B cell (primary cell): ENCODE measurements around the gene ABCF3. TPM values are rescaled to one million over a fixed set of nuclear protein-coding genes. Genes with fewer than 3 reads are reported as not detected.

ENCODE experiments used
- ATAC-seq: fragments of 200-7000 bp; cut with Tn5 transposase; one replicate; pipeline ENCODE4 v1.10.0; 2021; ENCODE audit warnings: low read depth, mild to moderate bottlenecking, moderate number of reproducible peaks, moderate library complexity
- CTCF ChIA-PET: fragments of 350-600 bp; sonication (Branson Sonifier 250); formaldehyde crosslinking; loops from one replicate; lab custom pipeline; 2021; ENCODE audit warnings: antibody characterized with exemption, inconsistent platforms; lab: Charles Lee
- POLR2A ChIA-PET: fragments of 350-600 bp; sonication (Branson Sonifier 250); formaldehyde crosslinking; loops from one replicate; lab custom pipeline; 2021; ENCODE audit warnings: antibody characterized with exemption; lab: Charles Lee
- DNase-seq: peaks from one replicate; pipeline ENCODE4 v3.0.0; 2013
- H2AFZ ChIP-seq: 2 replicates; pipeline ENCODE4 v1.6.1; 2012; ENCODE audit warnings: mild to moderate bottlenecking, low read depth, low read length; ENCODE audit not compliant: insufficient read depth, poor library complexity, severe bottlenecking
- H3K27ac ChIP-seq, 2 donors: 1 replicate in 1 of 2; 2 replicates in 1 of 2; pipeline ENCODE4 v1.5.1; 2012 to 2013; ENCODE audit warnings: low read length in 2 of 2, mild to moderate bottlenecking in 2 of 2, moderate library complexity in 1 of 2
- H3K27me3 ChIP-seq, 4 experiments: fragments of 200-600 bp in 1 of 4; sonication (generic) in 1 of 4; replicated peaks in 1 of 4; 1 replicate in 2 of 4; 2 replicates in 2 of 4; pipeline versions ENCODE4 v1.6.1 to v1.7.0; 2013 to 2016; ENCODE audit warnings: low read length in 3 of 4, mild to moderate bottlenecking in 2 of 4, mixed read lengths in 1 of 4, moderate library complexity in 1 of 4; ENCODE audit not compliant: insufficient read depth in 4 of 4, control insufficient read depth in 3 of 4; ENCODE audit errors: control extremely low read depth in 1 of 4
- H3K36me3 ChIP-seq, 2 experiments: replicated peaks in 1 of 2; 1 replicate in 1 of 2; 2 replicates in 1 of 2; pipeline versions ENCODE4 v1.6.1 to v1.7.1; 2013; ENCODE audit warnings: low read length in 1 of 2; ENCODE audit not compliant: insufficient read depth in 2 of 2, control insufficient read depth in 1 of 2; ENCODE audit errors: control extremely low read depth in 1 of 2, extremely low read depth in 1 of 2
- H3K4me1 ChIP-seq, 2 donors: fragments of 200-600 bp in 1 of 2; sonication (generic) in 1 of 2; 1 replicate in 1 of 2; 2 replicates in 1 of 2; pipeline versions ENCODE4 v1.5.1 to v1.6.1; 2013 to 2017; ENCODE audit warnings: low read length in 2 of 2; ENCODE audit not compliant: control insufficient read depth in 2 of 2, insufficient read depth in 2 of 2
- H3K4me2 ChIP-seq: replicated peaks from 2 replicates; pipeline ENCODE3; 2012; ENCODE audit warnings: mild to moderate bottlenecking, low read depth, low read length; ENCODE audit not compliant: poor library complexity, severe bottlenecking
- H3K4me3 ChIP-seq, 5 experiments: fragments of 200-600 bp in 1 of 5; sonication (generic) in 1 of 5; 1 replicate in 3 of 5; 2 replicates in 2 of 5; pipeline versions ENCODE4 v1.5.1 to v1.7.0; 2011 to 2016; ENCODE audit warnings: low read length in 4 of 5, mild to moderate bottlenecking in 4 of 5, low read depth in 2 of 5, control low read depth in 1 of 5, moderate library complexity in 1 of 5; ENCODE audit not compliant: insufficient read depth in 1 of 5; ENCODE audit errors: control extremely low read depth in 1 of 5, extremely low read depth in 1 of 5
- H3K79me2 ChIP-seq: fragments of 200-600 bp; sonication (generic); one replicate; pipeline ENCODE4 v1.6.0; 2016; ENCODE audit warnings: low read length; ENCODE audit not compliant: control insufficient read depth, insufficient read depth
- H3K9ac ChIP-seq: fragments of 200-600 bp; sonication (generic); 2 replicates; pipeline ENCODE4 v1.6.1; 2017; ENCODE audit warnings: mild to moderate bottlenecking, low read length, moderate library complexity
- H3K9me3 ChIP-seq, 3 donors: one replicate each; pipeline versions ENCODE4 v1.6.1 to v1.7.1; 2013; ENCODE audit warnings: low read length in 2 of 3; ENCODE audit not compliant: control insufficient read depth in 2 of 3, insufficient read depth in 1 of 3; ENCODE audit errors: control extremely low read depth in 1 of 3
- H4K20me1 ChIP-seq: 2 replicates; pipeline ENCODE4 v1.6.0; 2012; ENCODE audit warnings: mild to moderate bottlenecking, low read length; ENCODE audit not compliant: insufficient read depth, control insufficient read depth, poor library complexity, severe bottlenecking
- H3K27ac Mint-ChIP-seq: one replicate; pipeline ENCODE4 v1.8.0; 2021; ENCODE audit warnings: mixed read lengths
- H3K27me3 Mint-ChIP-seq: one replicate; pipeline ENCODE4 v1.8.0; 2021; ENCODE audit warnings: mixed read lengths
- H3K4me1 Mint-ChIP-seq: one replicate; pipeline ENCODE4 v1.8.0; 2021; ENCODE audit warnings: mixed read lengths
- H3K4me3 Mint-ChIP-seq: one replicate; pipeline ENCODE4 v1.8.0; 2021; ENCODE audit warnings: mixed read lengths
- H3K9me3 Mint-ChIP-seq: one replicate; pipeline ENCODE4 v1.8.0; 2022; ENCODE audit warnings: mixed read lengths; ENCODE audit not compliant: insufficient read depth
- EZH2 ChIP-seq: IDR thresholded peaks from 2 replicates; pipeline ENCODE4 v1.6.1; 2012; ENCODE audit warnings: borderline replicate concordance, low read depth, mild to moderate bottlenecking, moderate library complexity, low read length; ENCODE audit not compliant: insufficient read depth, poor library complexity, severe bottlenecking
- WGBS: methylation state at CpG from one replicate; pipeline ENCODE4 v1.1.5; 2013; ENCODE audit warnings: missing lambda C conversion rate; ENCODE audit not compliant: insufficient coverage; 5-methylcytosine and 5-hydroxymethylcytosine counted together
- intact Hi-C: fragments of 100-400 bp; cut with micrococcal nuclease; formaldehyde crosslinking; loops from one replicate; pipeline ENCODE4 v1.10.0; 2022
- polyA plus RNA-seq: library from polyadenylated mRNA; depleted of rRNA; stranded (reverse); fragments of >200 nt; gene quantifications from 2 replicates; pipeline ENCODE4 v1.2.3, GENCODE V29; 2012
- total RNA-seq, 2 donors: library from RNA; stranded (reverse); fragments of 120-200 nt in 1 of 2; gene quantifications; 1 replicate in 1 of 2; 2 replicates in 1 of 2; pipeline versions ENCODE4 v1.2.3 to v1.2.4, GENCODE V29; 2013 to 2022
- TF ChIP-seq, protein P1 (sequence below): fragments of 200-600 bp; IDR thresholded peaks from one replicate; pipeline ENCODE4 v1.8.0; 2022; ENCODE audit warnings: antibody characterized with exemption, mild to moderate bottlenecking

ABCF3 gene
- total and polyA plus RNA-seq, 2 donors (not counting 1 experiment from before 2014, with no cell fraction given): 74.0 to 115 TPM

DNA sequence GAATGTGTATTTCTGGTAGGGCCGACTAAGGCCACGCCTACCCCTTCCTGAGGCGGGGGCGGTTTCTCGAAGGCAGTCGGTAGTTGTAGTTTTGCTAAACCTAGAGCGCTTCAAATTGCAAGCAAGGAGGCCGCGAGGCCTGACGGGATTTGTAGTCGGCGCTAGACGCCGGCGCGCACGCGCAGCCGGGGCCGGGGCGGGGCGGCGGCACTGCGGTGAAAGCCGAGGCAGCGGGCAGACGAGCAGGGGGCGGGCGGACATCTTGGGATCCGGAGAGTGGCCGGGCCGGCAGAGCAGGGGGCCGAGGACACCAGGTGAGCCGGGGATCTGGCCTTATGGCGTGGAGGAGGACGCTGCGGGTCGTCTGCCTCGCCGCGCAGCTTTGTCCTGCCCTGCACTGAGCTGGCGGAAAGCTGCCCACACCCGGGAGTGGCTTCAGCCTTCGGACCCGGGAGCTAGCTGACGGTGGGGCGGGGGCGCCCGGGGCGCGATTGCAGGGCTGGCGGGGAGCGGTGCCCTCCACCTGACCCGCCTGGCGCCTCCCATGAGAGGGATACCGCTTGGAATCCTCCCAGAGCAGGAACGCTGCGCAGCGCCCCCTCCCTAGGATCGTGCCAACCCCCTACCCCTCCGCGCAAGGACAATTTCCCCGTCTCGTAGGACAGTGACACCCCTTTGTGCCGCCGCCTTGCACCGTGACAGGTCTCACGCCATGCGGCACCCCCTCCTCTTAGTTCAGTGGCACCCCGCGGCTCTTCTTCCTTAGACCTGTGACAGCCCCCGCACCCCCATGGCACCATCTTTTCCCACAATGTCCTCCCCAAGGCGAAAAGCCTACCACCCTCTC, 11.1 kb upstream of the ABCF3 start, which contains the start of gene AP2M1:
Gene AP2M1, plus strand, starts transcription at position 210 of the 847 bp plus-strand sequence. CDS start 2,139 bp downstream, outside the sequence.
- Mint-ChIP-seq H3K27ac (peak within 1 kb of the TSS; percentile 96), H3K4me3 (peak within 1 kb of the TSS; percentile 93), H3K4me1 (peaks cover 37% of the 10 kb centered on the region), H3K9me3 (no peaks in the 10 kb centered on the region), H3K27me3 (no peaks in the 10 kb centered on the region)
- ChIA-PET POLR2A (interaction anchor here (0.6 to 1.5 kb wide), 4 partner anchors 9 to 1893 kb away, joined by 3 to 7 read pairs (median 4); partner anchors contain the start of genes ABCF3 and EIF2B5), CTCF (interaction anchor here (0.6 to 2.1 kb wide), 6 partner anchors 12 to 290 kb away, joined by 3 to 9 read pairs (median 4); partner anchors contain the start of genes ABCF3, EEF1AKMT4 and PARL)
- peak within 1 kb of the TSS; percentile 56 to 80 for H3K27ac ChIP-seq
- peaks cover 23 to 34% of the 10 kb centered on the region in 2 donors for H3K4me1 ChIP-seq
- H2AFZ ChIP-seq: peak within 1 kb of the TSS; percentile 98
- intact Hi-C loops: loop anchor here (1.0 kb wide), 8 partner anchors 10 to 188 kb away; partner anchors contain the start of genes DVL3, EEF1AKMT4, EIF2B5 and EIF4G1
- H3K36me3 ChIP-seq: peaks cover 4 to 32% of the 10 kb centered on the region in 2 experiments
- TF ChIP-seq, protein P1, sequence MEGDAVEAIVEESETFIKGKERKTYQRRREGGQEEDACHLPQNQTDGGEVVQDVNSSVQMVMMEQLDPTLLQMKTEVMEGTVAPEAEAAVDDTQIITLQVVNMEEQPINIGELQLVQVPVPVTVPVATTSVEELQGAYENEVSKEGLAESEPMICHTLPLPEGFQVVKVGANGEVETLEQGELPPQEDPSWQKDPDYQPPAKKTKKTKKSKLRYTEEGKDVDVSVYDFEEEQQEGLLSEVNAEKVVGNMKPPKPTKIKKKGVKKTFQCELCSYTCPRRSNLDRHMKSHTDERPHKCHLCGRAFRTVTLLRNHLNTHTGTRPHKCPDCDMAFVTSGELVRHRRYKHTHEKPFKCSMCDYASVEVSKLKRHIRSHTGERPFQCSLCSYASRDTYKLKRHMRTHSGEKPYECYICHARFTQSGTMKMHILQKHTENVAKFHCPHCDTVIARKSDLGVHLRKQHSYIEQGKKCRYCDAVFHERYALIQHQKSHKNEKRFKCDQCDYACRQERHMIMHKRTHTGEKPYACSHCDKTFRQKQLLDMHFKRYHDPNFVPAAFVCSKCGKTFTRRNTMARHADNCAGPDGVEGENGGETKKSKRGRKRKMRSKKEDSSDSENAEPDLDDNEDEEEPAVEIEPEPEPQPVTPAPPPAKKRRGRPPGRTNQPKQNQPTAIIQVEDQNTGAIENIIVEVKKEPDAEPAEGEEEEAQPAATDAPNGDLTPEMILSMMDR: no peak
- TF ChIP-seq EZH2: no peak
- peak within 1 kb of the TSS; percentile 92 for H3K9ac ChIP-seq
- peaks cover 42% of the 10 kb centered on the region for H3K79me2 ChIP-seq
- peak within 1 kb of the TSS; percentile 88 for H3K4me2 ChIP-seq
- peak; percentile 98 for ATAC-seq
- peaks cover 15% of the 10 kb centered on the region for H4K20me1 ChIP-seq
- no peaks in the 10 kb centered on the region for H3K27me3 ChIP-seq
- DNase-seq: peak; percentile 98
- WGBS: under 1% methylated on average over 73 of the region's 73 CpGs
- H3K4me3 ChIP-seq: peak within 1 kb of the TSS; percentile 57 to 100 (median 98)
- H3K9me3 ChIP-seq: no peaks in the 10 kb centered on the region
